Esophagus squamous epithelium (tissue), 4 donors: ENCODE data around the gene TBX15.

Source experiments
- POLR2A ChIP-seq, 4 donors: fragments of 450-650 bp; IDR thresholded peaks; one replicate each; pipeline ENCODE4 v1.6.1; 2017; ENCODE audit warnings: antibody characterized with exemption in 4 of 4, mild to moderate bottlenecking in 4 of 4, moderate library complexity in 3 of 4
- TF ChIP-seq, protein P1 (sequence below), 6 experiments: fragments of 450-650 bp in 4 of 6; fragments of 200-600 bp in 2 of 6; sonication (generic) in 2 of 6; IDR thresholded peaks; one replicate each; pipeline ENCODE4 v1.5.1; 2016 to 2019; ENCODE audit warnings: antibody characterized with exemption in 6 of 6, mild to moderate bottlenecking in 4 of 6, moderate library complexity in 4 of 6

- TF ChIP-seq, protein P1, sequence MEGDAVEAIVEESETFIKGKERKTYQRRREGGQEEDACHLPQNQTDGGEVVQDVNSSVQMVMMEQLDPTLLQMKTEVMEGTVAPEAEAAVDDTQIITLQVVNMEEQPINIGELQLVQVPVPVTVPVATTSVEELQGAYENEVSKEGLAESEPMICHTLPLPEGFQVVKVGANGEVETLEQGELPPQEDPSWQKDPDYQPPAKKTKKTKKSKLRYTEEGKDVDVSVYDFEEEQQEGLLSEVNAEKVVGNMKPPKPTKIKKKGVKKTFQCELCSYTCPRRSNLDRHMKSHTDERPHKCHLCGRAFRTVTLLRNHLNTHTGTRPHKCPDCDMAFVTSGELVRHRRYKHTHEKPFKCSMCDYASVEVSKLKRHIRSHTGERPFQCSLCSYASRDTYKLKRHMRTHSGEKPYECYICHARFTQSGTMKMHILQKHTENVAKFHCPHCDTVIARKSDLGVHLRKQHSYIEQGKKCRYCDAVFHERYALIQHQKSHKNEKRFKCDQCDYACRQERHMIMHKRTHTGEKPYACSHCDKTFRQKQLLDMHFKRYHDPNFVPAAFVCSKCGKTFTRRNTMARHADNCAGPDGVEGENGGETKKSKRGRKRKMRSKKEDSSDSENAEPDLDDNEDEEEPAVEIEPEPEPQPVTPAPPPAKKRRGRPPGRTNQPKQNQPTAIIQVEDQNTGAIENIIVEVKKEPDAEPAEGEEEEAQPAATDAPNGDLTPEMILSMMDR (IDR thresholded peaks at IDR 0.05): no peak
- TF ChIP-seq POLR2A (IDR thresholded peaks at IDR 0.05): no peak
Measured at GRCh38 chr1:118861216-118861615, 126.9 kb downstream of the TBX15 start.
